ENCODE measurements around the gene GALR3. TPM values are rescaled to one million over a fixed set of nuclear protein-coding genes. Genes with fewer than 3 reads are reported as not detected.

The GALR3 gene
- total RNA-seq, 1 donor from 2014 or later, result not detected

GRCh38 chr22:37802310-37803194, 20.6 kb upstream of the GALR3 start:
- H3K27ac ChIP-seq (ENCODE audit: low read depth, low read length), result no peak overlapping the region
- H3K79me2 ChIP-seq (ENCODE audit: insufficient read depth, low read length), result peaks cover 5% of the 10 kb centered on the region
- TF ChIP-seq EZH2 (IDR thresholded peaks at IDR 0.05; ENCODE audit: insufficient read depth, low read length) (no peak), CTCF (IDR thresholded peaks at IDR 0.05; ENCODE audit: insufficient read depth, low read depth, low read length) (no peak)
- DNase-seq (ENCODE audit: low read depth) (no peak), FAIRE-seq (no peak)
- H3K4me2 ChIP-seq (ENCODE audit: low read length), result peak overlapping the region; percentile 97
- H3K9me3 Mint-ChIP-seq (ENCODE audit: unreplicated experiment), result no peaks in the 10 kb centered on the region
- peaks cover 6% of the 10 kb centered on the region for H3K4me1 Mint-ChIP-seq (ENCODE audit: low read depth, unreplicated experiment)
- peaks cover 4% of the 10 kb centered on the region for H4K20me1 ChIP-seq (ENCODE audit: insufficient read depth, low read length)
- no peaks in the 10 kb centered on the region for H3K36me3 ChIP-seq (ENCODE audit: insufficient read depth, low read length)
- no peaks in the 10 kb centered on the region for H3K36me3 Mint-ChIP-seq (ENCODE audit: low read depth, unreplicated experiment)
- H3K27me3 Mint-ChIP-seq (ENCODE audit: low read depth, unreplicated experiment), result peaks cover 33% of the 10 kb centered on the region
- H3K4me1 ChIP-seq (ENCODE audit: insufficient read depth, low read length), result peaks cover 38% of the 10 kb centered on the region
- H3K9me3 ChIP-seq (ENCODE audit: insufficient read depth, low read depth, low read length), result no peaks in the 10 kb centered on the region
- peak overlapping the region; percentile 47 for H3K27ac Mint-ChIP-seq (ENCODE audit: unreplicated experiment)
- H3K9ac ChIP-seq (ENCODE audit: low read length), result peak overlapping the region; percentile 77
- peak overlapping the region; percentile 84 for H3K4me3 Mint-ChIP-seq (ENCODE audit: unreplicated experiment)
- peak overlapping the region; percentile 81 for H2AFZ ChIP-seq (ENCODE audit: low read depth, low read length)
- H3K4me3 ChIP-seq (ENCODE audit: insufficient read depth, low read depth, low read length), result peak overlapping the region; percentile 58
- no peaks in the 10 kb centered on the region for H3K27me3 ChIP-seq (ENCODE audit: insufficient read depth, low read length)

- H3K4me1 Mint-ChIP-seq (ENCODE audit: low read depth, unreplicated experiment), result peaks cover 6% of the 10 kb centered on the region
- peak; percentile 17 for FAIRE-seq
- no peak for TF ChIP-seq CTCF (IDR thresholded peaks at IDR 0.05; ENCODE audit: insufficient read depth, low read depth, low read length)
- TF ChIP-seq EZH2 (IDR thresholded peaks at IDR 0.05; ENCODE audit: insufficient read depth, low read length), result no peak
These were observed 20.0 kb upstream of the GALR3 start for GRCh38 chr22:37803195-37803638.

More at GRCh38 chr22:37803195-37803638, 20.0 kb upstream of the GALR3 start:
- Histone ChIP-seq H3K27ac (ENCODE audit: low read depth, low read length) (no peak overlapping the region), H4K20me1 (ENCODE audit: insufficient read depth, low read length) (peaks cover 4% of the 10 kb centered on the region), H3K36me3 (ENCODE audit: insufficient read depth, low read length) (no peaks in the 10 kb centered on the region), H3K9me3 (ENCODE audit: insufficient read depth, low read depth, low read length) (no peaks in the 10 kb centered on the region), H3K79me2 (ENCODE audit: insufficient read depth, low read length) (peaks cover 5% of the 10 kb centered on the region), H3K4me3 (ENCODE audit: insufficient read depth, low read depth, low read length) (peak overlapping the region; percentile 58), H3K9ac (ENCODE audit: low read length) (no peak overlapping the region), H3K27me3 (ENCODE audit: insufficient read depth, low read length) (no peaks in the 10 kb centered on the region), H2AFZ (ENCODE audit: low read depth, low read length) (peak overlapping the region; percentile 81), H3K4me1 (ENCODE audit: insufficient read depth, low read length) (peaks cover 40% of the 10 kb centered on the region), H3K4me2 (ENCODE audit: low read length) (peak overlapping the region; percentile 97)
- no peak for DNase-seq (ENCODE audit: low read depth)
- H3K27ac Mint-ChIP-seq (ENCODE audit: unreplicated experiment), result peak overlapping the region; percentile 47
- H3K36me3 Mint-ChIP-seq (ENCODE audit: low read depth, unreplicated experiment), result peaks cover 1% of the 10 kb centered on the region
- peak overlapping the region; percentile 84 for H3K4me3 Mint-ChIP-seq (ENCODE audit: unreplicated experiment)
- peaks cover 26% of the 10 kb centered on the region for H3K27me3 Mint-ChIP-seq (ENCODE audit: low read depth, unreplicated experiment)
- H3K9me3 Mint-ChIP-seq (ENCODE audit: unreplicated experiment), result no peaks in the 10 kb centered on the region

Measured in astrocyte (in vitro differentiated cells and primary cell).